ENCODE measurements around the gene AQP5.

- TF ChIP-seq SUZ12 (IDR thresholded peaks at IDR 0.05; ENCODE audit: extremely low read depth, insufficient read depth, insufficient read length) (no peak), YY1 (IDR thresholded peaks at IDR 0.05; ENCODE audit: insufficient read depth, insufficient read length) (no peak), ZNF274 (IDR thresholded peaks at IDR 0.05; ENCODE audit: low read depth, low read length) (no peak)
These were observed 41.9 kb downstream of the AQP5 start for GRCh38 chr12:50003595-50003994.
